Measurements from ENCODE around the gene ERP29. TPM values are rescaled to one million over a fixed set of nuclear protein-coding genes. Genes with fewer than 3 reads are reported as not detected.

Gene ERP29
- total RNA-seq, 1 donor from 2014 or later: 46.4 TPM

Small RNA genes within 50 kb of the gene (small RNA-seq; reads per million reads assigned to genes)
- not detected for gene AC004024.1
- gene MIR3657: not detected
- gene RF00019: not detected

Other genes starting within 250 kb of the ERP29 start
- gene ALDH2, start 246.5 kb upstream of the ERP29 start, total RNA-seq: 5.7 TPM
- gene MAPKAPK5, start 171.2 kb upstream of the ERP29 start, total RNA-seq: 24.0 TPM
- gene TMEM116, start 261 bp upstream of the ERP29 start, total RNA-seq: 37.6 TPM
- gene NAA25, start 95.4 kb downstream of the ERP29 start, total RNA-seq: 38.1 TPM
- 30.8 TPM for gene TRAFD1, start 112.1 kb downstream of the ERP29 start, total RNA-seq

Measured in skeletal muscle tissue (tissue), 2 donors.